NCI-H460 (cell line): ENCODE measurements around the gene KMT2C. TPM values are rescaled to one million over a fixed set of nuclear protein-coding genes. Genes with fewer than 3 reads are reported as not detected.

ENCODE experiments used
- DNase-seq: peaks from one replicate; pipeline ENCODE4 v3.0.0-alpha.2; 2016; ENCODE audit warnings: low read depth; ENCODE audit errors: extremely low read depth
- total RNA-seq: library from RNA; depleted of rRNA; stranded (reverse); fragments of >200 nt; shearing (Covaris generic); gene quantifications from 2 replicates; pipeline ENCODE4 v1.2.3, GENCODE V29; 2014

KMT2C gene
- total RNA-seq, 1 experiment from 2014 or later: 18.6 TPM

DNA sequence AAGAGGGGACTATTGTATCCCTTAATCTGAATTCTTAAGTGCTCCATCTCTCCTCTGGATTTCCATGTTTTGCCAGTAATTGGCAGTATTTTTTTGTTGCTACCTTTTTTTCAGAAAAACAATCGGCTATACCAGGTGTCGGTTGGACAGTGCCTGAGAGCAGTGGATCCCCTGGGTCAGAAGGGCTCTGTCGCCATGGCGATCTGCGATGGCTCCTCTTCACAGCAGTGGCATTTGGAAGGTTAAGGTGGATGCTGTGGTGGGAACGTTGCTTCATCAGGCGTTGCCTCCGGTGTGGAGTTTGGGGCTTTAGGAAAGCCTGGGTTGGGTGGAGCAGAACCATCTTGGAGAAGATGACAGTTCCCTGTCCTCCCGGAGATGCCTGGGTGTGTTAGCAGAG is 314.4 kb downstream of the KMT2C start:
- no peak for DNase-seq

DNA sequence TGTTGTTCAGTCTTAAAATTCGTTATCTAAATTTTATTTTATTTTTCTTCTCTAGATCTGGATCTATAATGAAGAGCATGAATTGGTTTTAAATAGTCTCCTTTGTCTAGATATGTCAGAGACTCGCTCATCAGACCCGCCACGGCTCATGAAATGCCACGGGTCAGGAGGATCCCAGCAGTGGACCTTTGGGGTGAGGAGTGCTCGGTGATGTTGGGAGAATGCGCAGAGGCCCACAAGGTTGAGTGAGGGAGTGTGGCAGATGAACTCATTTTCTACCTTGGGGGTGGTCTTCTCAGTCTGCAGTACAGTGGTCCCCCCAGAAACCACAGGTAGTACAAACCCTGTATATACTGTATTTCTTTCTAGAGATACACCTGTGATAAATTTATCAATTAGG is 315.0 kb downstream of the KMT2C start:
- DNase-seq: no peak

DNA sequence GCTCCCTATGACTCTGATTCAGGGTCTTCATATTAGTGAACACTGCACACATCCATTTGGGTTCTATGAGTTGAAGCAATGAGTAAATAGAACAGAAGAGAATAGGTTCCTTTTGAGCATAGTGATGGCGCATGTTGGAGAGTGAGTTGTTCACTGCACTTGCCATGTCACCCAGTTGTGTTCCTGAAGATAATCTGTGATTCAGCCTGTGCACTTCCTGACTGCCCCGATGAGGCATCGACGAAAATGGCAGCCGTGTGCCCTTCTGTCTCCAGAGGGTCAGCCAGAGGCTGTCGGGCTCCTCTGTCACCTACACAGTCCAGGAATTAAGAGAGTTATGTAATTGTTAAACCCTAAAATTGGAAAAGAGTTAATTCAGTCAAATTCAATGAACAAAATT is 315.6 kb downstream of the KMT2C start:
- DNase-seq: no peak

- DNase-seq: no peak
Measured at GRCh38 chr7:152117356-152117755, 318.4 kb downstream of the KMT2C start.

DNA sequence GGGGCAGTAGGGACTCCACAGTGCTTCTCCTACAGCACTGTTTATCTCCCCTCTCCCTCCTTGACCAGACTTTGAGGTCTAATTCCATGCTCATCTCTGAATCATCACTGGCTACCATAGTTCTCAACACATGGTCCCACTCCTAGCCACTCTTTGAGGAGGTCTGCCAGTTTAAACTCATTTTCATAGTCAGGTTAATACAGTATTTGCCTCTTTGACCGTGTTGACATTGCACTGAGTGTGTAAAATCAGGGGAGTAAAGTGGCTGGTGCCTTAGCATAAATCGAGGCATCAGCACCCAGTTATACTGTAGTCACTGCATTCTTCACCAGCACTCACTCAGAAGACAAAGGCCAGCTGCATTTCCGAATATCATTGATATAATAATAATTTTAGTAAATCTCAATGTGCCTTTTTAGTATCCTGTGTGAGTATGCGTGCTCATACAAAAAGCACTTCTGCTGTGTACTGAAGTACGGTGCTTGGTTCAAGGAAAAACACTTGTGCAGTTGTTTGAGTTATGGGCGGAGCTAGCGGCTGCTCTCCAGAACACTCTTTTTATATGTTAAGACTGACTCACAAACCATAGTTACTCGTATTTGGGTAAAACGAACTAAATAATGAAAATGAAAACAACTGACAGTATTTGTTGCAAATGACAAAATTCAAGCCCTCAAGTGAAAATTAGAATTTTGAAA is 320.6 kb downstream of the KMT2C start:
- DNase-seq: no peak

DNA sequence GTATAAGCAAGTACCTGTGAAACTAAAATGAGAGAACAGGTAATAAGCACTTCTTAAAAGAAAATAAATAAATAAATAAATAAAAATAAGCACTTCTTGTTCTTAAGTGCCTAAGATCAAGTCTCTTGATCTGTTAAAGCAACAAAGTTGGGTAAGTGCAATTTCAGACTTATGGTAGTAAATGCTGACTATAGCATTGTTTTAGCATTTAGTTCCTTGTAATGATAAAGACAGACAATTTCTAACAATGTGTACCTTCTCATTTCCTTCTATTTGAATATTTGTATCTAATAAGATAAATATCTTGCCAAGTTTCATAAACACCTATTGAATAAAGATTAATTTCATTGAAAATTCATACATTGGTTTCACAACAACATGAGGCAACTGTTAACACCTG is 323.0 kb downstream of the KMT2C start:
- no peak for DNase-seq

DNA sequence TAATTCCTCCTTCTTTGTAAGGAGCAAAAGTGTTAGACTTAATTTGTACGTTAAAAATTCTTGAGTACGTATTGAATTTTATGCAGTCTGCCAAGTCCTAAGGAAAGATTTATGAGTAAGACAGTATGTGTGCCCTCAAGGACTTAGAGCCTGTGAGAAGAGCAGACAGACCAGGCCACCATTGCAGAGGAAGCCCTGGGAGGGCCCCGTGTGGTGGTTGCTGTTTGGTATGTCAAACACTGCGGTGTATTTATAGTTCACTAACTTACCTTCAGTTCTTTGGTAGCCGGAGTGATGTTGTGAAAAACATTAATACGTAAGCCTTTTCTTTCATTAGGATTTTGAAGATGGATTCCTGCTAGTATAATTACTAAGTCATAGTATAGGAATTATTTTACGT is 327.4 kb downstream of the KMT2C start:
- no peak for DNase-seq

DNA sequence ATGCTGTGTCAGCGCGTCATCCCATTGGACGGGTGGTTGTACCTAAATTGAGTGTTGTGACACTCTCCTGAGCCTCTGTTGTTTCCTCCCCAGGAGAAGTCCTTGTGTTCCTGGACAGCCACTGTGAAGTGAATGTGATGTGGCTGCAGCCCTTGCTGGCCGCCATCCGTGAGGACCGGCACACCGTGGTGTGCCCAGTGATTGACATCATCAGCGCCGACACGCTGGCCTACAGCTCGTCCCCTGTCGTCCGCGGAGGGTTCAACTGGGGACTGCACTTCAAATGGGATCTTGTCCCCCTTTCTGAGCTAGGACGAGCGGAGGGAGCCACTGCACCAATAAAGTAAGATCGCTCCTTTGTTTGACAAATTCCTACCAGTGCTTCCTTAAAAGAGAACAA is 327.9 kb downstream of the KMT2C start:
- no peak for DNase-seq

DNA sequence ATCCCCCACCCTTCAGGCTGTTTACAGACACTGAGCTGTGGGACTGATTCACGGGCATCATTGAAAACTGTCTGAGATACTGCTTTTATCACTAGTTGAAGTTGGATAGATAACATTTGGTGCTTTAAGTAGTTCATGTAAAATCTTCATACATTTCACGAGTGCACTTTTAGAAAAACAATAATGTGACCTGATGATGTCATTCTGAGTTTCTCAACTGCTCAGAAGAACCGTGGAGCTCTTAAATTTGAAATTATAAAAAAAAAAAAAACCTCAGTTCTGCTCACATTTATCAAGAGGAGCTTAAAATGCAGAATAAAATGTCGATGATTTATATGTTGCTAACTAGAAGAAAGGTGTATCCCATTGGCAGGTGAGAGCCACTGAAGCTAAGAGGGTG is 328.8 kb downstream of the KMT2C start:
- DNase-seq: no peak

- no peak for DNase-seq
Measured at GRCh38 chr7:152105205-152105604, 330.6 kb downstream of the KMT2C start.

DNA sequence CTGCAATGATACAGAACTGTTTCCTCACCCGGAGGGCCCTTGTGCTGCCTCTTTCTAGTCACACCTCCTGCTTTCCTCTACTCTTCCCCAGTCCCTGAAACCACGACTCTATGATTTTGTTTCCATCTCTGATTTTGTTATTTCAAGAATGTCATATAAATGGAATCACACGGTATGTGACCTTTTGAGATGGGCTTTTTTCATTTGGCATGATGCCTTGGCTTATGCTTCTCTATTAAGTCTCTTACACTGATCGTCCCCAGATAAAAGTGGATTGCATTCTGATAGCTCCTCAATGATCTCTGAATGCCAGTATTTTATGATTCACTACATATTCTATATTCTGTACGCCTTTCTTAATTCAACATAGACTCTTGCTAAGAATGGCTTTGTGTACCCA is 332.1 kb downstream of the KMT2C start:
- DNase-seq: no peak

GRCh38 chr7:152103066-152103465 is 332.7 kb downstream of the KMT2C start:
- DNase-seq: no peak

GRCh38 chr7:152097330-152097729 is 338.5 kb downstream of the KMT2C start:
- no peak for DNase-seq

GRCh38 chr7:152095771-152096170 is 340.0 kb downstream of the KMT2C start:
- DNase-seq: no peak

- no peak for DNase-seq
Measured at GRCh38 chr7:152093717-152094116, 342.1 kb downstream of the KMT2C start.

- no peak for DNase-seq
Measured at GRCh38 chr7:152090747-152091146, 345.1 kb downstream of the KMT2C start.

- DNase-seq: no peak
Measured at GRCh38 chr7:152089183-152089582, 346.6 kb downstream of the KMT2C start.

GRCh38 chr7:152086513-152086912 is 349.3 kb downstream of the KMT2C start:
- no peak for DNase-seq

- DNase-seq: no peak
Measured at GRCh38 chr7:152085131-152085530, 350.7 kb downstream of the KMT2C start.
